Lung microvascular endothelial cell (primary cell): ENCODE measurements around the gene ARL16. TPM values are rescaled to one million over a fixed set of nuclear protein-coding genes. Genes with fewer than 3 reads are reported as not detected.

Experiments
- DNase-seq, 2 donors: peaks; one replicate each; pipeline versions ENCODE4 v3.0.0 to v3.0.0-alpha.2; 2010; ENCODE audit warnings: low read depth in 2 of 2
- total RNA-seq: library from RNA; depleted of rRNA; stranded (reverse); fragments of >200 nt; gene quantifications from 2 replicates; pipeline ENCODE4 v1.2.1, GENCODE V29; 2014

ARL16 gene, protein sequence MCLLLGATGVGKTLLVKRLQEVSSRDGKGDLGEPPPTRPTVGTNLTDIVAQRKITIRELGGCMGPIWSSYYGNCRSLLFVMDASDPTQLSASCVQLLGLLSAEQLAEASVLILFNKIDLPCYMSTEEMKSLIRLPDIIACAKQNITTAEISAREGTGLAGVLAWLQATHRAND
- total RNA-seq = 28.6 and 29.4 TPM in 2 replicates

DNA sequence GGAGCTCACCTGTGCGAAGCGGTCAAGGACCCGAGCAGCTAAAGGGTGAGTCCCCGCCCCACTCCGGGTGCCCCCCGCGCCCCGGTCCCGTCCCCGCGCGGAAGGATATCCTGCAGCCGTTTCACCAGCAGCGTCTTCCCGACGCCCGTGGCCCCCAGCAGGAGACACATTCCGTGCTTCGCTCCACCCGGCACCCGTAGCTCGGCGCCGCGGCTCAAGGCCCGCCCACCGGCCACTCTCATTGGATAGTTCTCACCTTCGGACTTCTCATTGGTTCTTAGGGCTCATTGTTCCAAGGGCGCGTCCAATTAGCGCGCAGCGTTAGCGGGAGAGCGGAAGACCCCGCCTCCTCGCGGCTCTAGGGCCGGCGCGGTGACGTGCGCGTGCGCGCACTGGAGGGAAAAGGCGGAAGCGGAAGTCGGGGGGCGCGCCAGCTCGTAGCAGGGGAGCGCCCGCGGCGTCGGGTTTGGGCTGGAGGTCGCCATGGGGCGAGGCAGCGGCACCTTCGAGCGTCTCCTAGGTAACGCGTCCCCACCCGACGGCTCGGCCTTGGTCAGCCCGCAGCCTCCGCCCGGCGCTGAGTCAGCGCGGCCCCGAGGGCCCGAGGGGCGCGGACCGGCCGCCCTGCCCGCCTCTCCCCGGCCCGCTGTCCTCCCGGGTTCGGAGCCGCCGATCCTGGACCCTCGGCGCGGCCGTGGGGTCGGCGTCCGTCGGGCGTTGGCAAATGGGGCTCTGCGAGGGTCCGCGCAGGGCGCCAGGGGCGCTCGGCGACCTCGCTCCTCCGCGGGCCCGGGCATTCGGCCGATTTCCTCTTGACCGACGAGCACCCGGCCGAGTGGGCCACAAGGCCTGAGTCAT, at the start of gene ARL16, which contains the start of gene HGS:
Gene ARL16, minus strand, starts transcription at position 214 of the 858 bp plus-strand sequence. Its CDS starts 44 bp downstream, at position 170.
Gene HGS, plus strand, starts transcription at position 428 of the 858 bp plus-strand sequence. Its CDS starts 56 bp downstream, at position 484.
- DNase-seq = peak; percentile 99

DNA sequence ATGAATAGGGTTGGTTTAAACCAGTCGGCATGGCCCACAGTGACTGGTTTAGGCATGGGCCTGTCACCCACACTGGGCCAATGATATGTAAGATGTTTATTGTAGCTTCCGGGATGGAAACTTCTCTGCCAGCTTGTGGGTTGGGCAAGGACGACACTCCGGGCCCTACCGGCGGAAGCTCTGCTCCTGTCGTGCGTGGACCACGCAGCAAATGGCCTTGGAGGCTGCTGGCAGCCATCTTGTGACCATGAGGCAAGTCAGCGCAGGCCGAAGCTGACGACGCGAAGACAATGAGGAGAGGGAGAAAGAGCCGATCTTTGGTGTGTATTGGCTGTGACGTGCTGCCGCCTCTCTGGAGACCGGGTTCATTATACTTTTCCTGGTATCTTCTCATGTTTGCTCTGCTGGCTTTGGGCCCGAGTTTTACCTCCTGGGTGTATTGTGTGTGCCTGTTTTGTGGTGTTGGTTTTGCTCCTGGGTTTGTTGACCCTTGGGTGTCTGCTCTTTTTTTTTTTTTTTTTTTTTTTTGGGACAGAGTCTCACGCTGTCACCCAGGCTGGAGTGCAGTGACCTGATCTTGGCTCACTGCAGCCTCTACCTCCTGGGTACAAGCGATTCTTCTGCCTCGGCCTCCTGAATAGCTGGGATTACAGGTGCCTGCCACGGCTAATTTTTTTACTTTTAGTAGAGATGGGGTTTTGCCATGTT, 43.9 kb upstream of the ARL16 start:
- DNase-seq = no peak

GRCh38 chr17:81726004-81726403, 42.4 kb upstream of the ARL16 start:
- DNase-seq = no peak

DNA sequence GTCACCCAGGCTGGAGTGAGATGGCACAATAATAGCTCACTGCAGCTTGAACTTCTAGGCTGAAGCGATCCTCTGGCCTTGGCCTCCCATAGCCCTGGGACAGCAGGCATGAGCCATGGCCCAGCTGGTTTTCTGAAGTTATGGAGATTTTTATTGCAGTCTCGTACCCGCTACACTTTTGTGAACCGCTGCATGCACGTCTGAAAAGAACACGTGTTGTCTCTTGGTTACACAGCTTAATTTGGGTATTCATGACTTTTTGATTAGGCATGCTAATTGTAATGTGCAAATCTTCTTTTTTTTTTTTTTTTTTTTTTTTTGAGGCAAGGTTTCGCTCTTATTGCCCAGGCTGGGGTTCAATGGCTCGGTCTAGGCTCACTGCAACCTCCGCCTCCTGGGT, 41.8 kb upstream of the ARL16 start:
- no peak for DNase-seq

GRCh38 chr17:81723651-81724209, 40.1 kb upstream of the ARL16 start:
- DNase-seq = no peak

DNA sequence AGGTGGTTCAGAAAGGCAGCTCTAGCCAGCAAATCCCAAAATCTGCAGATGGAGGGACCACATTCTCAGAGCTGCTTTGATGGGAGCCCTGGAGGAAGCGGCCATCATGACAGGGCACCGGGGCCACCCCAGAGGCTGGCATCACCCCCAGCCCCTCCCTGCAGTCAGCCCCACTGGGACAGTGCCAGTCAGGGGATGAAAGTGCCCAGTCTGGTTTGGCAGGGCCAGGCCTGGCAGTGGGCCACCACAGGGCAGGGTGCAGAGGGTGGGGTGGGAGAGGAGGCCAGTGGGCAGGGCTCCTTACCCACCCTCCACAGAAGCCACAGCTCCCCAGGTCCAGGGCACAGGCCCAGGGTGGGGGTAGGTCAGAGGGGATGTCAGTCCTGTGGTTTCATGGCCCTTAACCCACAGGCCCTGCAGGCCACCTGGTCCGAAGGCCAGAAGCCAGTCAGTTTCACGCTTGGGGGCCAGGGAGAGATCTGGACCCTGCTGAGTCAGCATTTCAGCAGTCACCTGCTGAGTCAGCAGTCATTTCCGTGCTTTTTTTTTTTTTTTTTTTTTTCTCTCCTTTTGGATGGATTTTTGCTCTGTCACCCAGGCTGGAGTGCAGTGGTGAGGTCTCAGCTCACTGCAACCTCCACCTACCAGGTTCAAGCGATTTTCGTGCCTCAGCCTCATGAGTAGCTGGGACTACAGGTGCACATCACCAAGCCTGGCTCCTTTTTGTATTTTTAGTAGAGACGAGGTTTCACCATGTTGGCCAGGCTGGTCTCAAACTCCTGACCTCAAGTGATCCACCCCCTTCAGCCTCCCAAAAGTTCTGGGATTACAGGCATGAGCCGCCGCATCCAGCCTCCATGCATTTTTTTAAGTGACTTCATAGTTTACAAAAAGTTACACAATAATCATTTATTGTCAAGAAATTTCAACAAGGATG, 38.9 kb upstream of the ARL16 start:
- no peak for DNase-seq

DNA sequence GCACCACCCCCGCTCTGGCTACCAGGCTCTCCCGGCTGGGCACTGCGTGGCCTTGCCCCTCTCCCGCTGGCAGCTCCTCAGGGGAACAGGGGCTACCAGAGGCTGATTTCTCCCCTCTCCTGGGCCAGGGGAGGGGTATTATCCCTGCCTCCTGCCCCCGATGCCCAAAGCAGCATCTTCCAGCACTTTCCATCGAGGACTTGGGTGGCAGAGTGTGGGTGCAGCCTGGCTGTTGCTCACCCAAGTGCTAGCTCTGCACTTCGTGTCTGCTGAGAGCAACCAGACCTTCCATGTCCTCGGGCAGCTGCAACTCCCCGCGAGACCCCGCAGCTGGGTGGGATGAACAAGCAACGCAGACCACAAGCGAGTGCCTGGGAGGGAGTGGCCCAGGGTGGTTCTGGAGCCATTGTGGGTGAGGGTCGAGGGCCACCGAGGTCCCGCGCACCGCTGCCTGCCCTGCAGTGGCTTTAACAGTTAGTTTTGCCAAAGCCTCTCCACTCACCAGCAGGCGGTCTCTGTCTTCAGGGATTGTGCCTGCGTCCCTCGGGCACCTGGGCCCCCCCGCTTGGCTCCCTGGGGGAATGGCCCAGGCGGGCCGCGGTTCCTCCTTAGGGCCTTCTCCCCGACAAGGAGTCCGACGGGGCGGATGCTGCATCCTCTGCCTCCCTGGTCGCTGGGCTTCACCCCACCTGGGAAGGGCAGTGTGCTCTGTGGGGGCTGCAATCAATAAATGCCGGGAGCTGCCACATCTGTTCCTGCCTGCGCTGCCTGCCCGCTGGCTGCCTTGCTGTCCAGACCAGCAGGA, 36.9 kb upstream of the ARL16 start:
- DNase-seq = no peak

GRCh38 chr17:81719410-81720266, 36.0 kb upstream of the ARL16 start:
- DNase-seq = no peak

DNA sequence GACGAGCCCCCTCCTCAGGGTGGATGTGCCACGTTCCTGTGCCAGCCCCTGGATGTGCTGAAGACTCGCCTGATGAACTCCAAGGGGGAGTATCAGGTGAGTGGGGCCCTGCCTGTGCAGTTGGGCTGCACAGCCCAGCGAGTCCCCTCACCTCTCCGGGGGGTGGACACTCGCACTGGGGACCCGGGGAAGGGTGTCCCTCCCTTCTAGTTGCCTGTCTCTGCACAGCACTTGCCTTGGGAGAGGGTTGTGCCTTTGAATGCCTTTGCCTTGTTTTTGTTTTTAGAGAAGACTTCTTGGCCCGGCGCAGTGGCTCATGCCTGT, 34.1 kb upstream of the ARL16 start:
- no peak for DNase-seq

DNA sequence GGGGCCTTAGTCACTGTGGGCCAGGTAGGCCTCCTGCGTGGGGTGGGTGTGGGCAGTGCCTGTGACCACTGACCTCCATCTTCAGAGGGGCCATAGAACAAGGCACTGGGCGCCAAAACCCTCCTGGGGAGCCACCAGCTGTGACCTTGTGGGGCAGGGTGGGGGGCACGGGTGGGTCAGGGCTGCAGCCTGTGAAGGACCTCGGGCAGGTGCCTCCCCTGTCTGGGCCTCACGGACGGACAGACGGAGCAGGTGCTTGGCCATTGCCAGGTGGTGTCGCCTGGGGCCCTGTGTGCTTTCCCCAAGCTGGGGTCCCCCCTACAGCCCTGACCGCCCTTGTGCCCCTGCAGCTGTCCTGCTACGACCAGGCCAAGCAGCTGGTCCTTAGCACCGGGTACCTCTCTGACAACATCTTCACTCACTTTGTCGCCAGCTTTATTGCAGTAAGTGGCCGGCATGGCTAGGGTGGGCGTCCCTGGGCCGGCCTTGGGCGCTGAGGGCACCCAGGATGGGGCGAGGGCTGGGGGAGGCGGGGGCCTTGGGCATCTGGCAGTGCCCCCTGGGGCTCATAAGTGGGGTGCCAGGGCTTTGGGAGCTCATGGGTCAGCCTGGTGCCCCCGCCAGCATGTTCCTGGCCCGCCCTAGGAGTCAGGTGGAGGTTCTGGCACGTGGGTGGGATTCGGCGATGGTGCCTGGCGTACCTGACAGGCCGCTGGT, 33.6 kb upstream of the ARL16 start:
- DNase-seq = no peak

DNA sequence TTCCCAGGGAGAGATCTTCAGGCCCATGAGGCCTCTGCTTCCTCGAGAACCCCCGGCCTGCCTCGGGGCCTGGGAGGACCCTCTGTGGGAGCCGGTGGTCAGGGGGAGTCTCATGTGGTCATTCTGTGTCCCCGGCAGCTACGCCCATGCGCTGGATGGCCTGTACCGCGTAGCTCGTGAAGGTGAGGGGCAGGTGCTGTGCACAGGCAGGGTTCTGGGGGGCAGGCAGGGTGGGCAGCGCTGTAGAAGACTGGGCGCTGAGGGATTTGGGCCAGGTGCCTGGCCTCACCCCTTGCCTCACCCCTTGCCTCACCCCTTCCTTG, 33.0 kb upstream of the ARL16 start:
- no peak for DNase-seq

GRCh38 chr17:81715872-81716673, 32.5 kb upstream of the ARL16 start:
- DNase-seq = no peak

DNA sequence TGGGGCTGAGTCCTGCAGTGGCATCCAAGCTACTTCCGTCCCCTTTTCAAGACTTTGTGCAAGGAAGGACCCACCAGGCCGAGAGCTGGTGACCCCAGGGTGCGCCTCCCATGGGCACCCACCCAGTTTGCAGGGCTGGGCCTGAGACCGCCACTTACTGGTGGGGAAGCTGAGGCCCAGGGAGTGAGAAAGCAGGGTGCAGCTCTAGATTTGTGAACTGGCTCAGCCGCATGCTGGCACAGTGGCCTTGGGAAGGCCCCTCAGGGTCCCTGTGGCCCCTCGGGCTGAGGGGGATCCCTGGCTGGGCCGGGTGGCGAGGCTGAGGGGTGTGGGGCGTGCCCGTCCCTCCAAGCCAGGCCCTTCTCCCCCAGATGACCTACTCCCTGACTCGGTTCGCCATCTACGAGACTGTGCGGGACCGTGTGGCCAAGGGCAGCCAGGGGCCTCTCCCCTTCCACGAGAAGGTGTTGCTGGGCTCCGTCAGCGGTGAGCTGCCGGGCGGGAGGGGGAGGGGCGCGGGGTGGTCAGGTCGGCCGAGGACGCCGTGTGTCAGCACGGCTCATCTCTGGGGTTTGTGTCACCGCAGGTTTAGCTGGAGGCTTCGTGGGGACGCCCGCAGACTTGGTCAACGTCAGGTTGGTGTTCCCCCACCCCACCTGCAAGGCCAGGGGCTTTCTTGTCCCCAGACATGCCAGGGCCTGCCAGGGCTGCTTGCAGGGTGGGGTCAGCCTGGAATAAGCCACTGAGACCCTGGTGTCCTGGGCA, 31.7 kb upstream of the ARL16 start:
- DNase-seq = no peak

DNA sequence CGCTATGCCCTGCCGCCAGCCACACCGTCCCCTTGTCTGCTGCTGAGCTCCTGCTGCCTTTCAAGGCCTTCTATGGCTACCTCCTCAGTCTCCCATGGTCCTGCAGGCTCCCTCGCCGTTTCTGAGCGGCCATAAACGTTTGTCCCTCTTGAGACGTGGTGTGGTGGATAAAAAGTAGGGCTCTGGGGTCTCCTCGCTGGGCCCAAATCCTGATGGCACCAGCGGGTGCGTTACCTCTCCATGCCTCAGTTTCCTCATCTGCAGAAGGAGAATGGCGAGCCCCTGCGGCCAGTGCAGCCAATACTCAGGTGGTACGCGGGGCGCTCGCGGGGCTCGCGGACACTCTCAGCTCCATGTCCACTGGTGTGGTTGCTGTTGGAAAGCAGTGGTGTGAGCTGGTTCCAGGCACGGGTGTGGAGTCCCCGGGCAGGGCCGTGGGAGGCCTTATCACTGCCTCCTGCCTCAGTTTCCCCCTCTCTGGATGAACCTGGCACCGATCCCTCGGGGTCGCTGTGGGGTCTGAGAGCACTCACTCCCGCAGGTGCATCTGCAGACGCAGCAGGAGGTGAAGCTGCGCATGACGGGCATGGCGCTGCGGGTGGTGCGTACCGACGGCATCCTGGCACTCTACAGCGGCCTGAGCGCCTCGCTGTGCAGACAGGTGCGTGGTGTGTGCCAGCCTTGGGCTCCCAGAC, 31.0 kb upstream of the ARL16 start:
- no peak for DNase-seq

- no peak for DNase-seq
These were observed 30.2 kb upstream of the ARL16 start for GRCh38 chr17:81713556-81714411.
